ENCODE measurements around the gene ASCC1.
"Not testable (repeated sequence)": the region's sequence is repeated elsewhere in the genome, so short reads cannot be mapped to it uniquely, and the experiment has no call there.

Gene ASCC1

DNA sequence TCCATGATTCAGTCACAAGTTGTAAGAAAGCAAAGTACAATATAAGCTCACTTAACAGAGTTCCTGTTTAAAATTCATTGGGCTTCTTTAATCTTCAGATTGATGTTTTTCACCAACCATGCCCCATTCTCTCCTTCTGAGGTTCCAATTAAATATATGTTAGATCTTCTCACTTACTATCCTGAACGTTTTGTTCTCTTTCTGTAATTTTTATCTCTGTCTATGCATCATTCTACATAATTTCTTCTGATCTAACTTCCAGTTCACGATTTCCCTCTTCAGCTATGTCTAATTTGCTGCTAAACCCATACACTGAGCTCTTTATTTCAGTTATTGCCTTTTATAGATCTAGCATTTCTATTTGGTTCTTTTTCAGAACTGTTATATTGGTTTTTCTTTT lies 99.7 kb downstream of the ASCC1 start:
- no peak for DNase-seq (ENCODE audit: low spot score)
- TF ChIP-seq, protein P1, sequence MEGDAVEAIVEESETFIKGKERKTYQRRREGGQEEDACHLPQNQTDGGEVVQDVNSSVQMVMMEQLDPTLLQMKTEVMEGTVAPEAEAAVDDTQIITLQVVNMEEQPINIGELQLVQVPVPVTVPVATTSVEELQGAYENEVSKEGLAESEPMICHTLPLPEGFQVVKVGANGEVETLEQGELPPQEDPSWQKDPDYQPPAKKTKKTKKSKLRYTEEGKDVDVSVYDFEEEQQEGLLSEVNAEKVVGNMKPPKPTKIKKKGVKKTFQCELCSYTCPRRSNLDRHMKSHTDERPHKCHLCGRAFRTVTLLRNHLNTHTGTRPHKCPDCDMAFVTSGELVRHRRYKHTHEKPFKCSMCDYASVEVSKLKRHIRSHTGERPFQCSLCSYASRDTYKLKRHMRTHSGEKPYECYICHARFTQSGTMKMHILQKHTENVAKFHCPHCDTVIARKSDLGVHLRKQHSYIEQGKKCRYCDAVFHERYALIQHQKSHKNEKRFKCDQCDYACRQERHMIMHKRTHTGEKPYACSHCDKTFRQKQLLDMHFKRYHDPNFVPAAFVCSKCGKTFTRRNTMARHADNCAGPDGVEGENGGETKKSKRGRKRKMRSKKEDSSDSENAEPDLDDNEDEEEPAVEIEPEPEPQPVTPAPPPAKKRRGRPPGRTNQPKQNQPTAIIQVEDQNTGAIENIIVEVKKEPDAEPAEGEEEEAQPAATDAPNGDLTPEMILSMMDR (IDR thresholded peaks at IDR 0.05; ENCODE audit: extremely low read depth, missing control alignments) = no peak

DNA sequence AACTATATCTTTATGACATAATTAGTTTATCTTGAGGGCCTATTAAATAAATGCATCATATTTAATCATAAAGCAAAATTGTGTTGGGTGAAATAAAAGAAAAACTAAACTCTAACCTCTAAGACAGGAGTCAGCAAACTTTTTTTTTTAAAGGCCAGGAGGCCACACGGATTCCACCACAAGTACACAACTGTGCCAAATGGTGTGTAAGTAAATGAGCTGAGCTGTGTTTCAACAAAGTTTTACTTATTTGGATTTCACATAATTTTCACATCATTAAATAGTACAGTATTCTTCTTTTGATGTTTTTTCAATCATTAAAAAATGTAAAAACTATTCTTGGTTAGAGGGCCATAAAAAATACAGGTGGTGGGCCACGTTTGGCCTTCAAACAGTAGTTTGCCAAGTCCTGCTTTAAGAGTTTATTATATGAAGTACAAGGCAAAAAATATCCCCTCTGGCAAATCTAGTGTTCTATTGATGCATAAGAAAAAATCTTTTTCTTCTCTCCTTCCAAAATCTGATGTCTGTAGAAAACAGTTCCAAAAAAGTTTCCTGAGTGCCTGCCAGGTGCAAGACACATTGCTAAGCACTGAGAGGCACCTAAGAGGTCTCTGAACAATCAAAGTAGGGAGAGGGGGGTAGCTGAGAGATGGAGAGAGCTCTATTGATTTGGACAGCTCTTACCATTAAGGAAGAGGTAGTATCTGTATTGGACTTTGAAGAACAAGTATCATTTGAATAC lies 101.2 kb downstream of the ASCC1 start:
- TF ChIP-seq, protein P1 (IDR thresholded peaks at IDR 0.05; ENCODE audit: extremely low read depth, missing control alignments) = no peak
- no peak for DNase-seq (ENCODE audit: low spot score)

DNA sequence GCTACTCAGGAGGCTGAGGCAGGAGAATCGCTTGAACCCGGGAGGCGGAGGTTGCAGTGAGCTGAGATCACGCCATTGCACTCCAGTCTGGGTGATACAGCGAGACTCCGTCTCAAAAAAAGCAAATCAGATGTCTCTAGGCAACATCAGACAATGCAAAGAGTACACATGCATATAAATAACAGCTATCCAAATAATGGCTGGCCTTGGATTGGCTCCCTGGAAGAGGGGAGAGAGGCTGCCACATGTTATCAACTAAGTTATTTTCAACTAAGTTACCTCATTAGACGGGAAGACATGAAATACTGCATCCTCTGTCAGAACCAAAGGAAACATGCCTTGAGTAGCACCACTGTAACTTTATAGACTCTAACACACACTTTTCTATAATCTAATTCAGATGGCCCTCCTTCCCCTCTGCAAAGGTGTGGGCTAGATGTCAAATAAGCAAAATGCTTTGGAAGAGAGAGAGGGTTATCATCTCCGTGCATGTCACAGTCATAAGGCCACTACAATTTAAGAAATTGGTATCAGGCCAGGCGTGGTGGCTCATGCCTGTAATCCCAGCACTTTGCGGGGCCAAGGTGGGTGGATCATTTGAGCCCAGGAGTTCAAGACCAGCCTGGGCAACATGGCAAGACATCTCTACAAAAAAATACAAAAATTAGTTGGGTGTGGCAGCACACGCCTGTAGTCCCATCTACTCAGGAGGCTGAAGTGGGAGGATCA lies 105.2 kb downstream of the ASCC1 start:
- no peak for DNase-seq (ENCODE audit: low spot score)
- TF ChIP-seq, protein P1 (IDR thresholded peaks at IDR 0.05; ENCODE audit: extremely low read depth, missing control alignments) = no peak

DNA sequence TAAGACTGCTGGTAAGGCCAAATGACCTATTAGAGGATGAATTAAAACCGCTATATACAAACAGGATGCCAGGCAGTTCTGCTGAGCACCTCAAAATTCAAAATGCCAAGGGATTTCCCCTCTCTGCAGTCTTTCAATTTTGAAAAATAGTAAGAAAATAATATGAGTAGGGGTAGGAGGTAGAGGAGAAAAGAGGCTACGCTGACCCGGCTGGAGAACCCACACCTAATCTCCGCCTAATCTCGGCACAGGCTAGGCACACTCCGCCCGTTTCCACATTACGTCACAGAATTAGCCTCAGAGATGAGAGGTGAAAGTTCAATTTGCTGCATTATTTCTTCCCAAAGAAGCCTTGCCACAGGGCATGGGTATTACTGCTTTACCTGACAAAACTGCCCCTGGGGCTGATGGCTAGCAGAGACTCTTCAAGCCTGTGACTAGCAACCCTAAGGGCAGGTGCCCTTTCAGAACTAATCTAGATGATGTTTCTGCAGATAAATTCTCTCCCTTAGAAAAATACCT lies 106.4 kb downstream of the ASCC1 start:
- no peak for DNase-seq (ENCODE audit: low spot score)
- TF ChIP-seq, protein P1 (IDR thresholded peaks at IDR 0.05; ENCODE audit: extremely low read depth, missing control alignments) = no peak

DNA sequence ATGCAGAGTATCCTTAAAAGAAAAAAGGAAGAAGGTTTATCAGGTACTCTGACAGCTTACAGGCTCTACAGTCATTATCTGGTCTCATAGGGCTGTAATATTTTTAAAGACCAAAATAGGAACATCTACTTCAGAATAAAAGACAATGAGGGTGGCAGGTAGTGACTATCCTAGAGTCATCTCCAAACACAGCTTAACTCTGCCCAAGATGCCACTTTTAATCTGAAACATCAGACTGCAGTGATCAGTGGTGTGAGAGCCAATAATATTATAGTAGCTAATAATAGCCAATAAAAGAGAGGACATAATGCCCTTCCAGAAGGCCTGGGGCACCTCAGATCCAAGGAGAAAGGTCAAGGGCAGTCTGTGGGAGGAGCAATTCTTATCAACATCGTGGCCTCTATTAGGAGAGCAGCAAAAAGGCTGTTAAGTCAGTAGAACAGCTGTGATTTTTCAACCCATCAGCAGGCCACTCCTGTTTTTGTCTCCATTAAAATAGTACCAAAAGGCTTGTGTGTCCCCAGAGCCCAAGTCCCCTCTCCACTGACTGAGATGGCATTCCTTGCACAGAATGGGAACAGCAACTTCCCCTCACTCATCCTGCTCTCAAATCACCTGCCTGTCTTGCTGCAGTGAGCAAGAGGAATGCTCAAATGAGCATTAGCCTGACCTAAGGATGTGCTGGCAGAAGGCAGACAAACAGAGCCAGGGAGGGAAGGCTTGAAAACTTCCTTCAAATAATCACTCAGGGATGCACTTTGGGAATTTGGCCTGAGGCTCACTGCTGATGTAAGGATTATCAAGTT lies 107.0 kb downstream of the ASCC1 start:
- no peak for DNase-seq (ENCODE audit: low spot score)
- TF ChIP-seq, protein P1 (IDR thresholded peaks at IDR 0.05; ENCODE audit: extremely low read depth, missing control alignments) = no peak

DNA sequence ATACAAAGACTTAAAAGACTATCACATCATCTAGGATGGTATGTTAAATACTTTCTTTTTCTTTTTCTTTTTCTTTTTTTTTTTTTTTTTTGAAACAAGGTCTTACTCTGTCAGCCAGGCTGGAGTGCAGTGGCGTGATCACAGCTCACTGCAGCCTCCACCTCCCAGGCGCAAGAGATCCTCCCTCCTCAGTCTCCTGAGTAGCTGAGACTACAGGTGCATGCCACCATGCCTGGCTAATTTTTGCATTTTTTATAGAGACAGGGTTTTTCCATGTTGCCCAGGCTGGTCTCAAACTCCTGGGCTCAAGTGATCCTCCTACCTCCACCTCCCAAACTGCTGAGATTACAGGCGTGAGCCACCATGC lies 108.1 kb downstream of the ASCC1 start:
- DNase-seq (ENCODE audit: low spot score) = not testable (repeated sequence)

DNA sequence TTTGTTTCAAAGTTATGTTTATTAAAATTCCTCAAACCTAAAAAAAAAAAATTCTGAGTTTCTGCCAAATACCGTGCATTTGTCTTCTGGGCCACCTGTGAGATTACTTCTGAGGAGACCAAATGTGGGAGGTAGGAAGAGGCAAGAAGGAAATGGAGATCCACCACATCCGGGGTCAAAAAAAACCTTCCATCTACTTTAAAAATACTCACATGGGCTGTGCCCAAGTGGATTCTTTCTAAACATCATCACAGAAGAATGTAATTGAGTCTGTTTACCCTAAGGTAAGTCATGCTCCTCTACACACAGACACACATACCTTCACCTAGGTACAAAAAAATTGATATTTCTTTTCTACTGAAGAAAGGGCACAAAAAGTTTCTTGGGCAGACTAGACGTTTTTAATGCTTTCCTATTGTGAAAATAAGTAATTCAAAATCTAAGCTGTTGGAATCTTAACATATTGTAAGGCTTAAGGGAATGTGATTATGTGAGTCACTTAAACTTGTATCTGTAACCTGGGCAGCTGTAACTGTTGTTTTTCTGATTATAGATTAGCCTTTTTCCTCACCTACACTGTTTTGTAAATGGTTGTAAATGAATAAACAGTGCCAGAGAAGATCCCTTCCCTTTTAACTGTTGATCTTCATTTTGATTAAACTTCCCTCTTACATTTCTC lies 108.6 kb downstream of the ASCC1 start:
- TF ChIP-seq, protein P1 (IDR thresholded peaks at IDR 0.05; ENCODE audit: extremely low read depth, missing control alignments) = no peak
- peak; percentile 28 for DNase-seq (ENCODE audit: low spot score)

Measured in GM20000 (cell line).